HL-60 (cell line): ENCODE data around the gene SARDH.

Experiments used
- GABPA ChIP-seq: IDR thresholded peaks from 2 replicates; pipeline ENCODE4 v1.6.1; 2012; ENCODE audit warnings: low read depth
- POLR2AphosphoS5 ChIP-seq: IDR thresholded peaks from 2 replicates; pipeline ENCODE4 v1.6.1; 2012; ENCODE audit warnings: low read depth
- TF ChIP-seq, protein P1 (sequence below): IDR thresholded peaks from one replicate; pipeline ENCODE4 v1.5.1; 2011; ENCODE audit warnings: low read length, control low read depth, inconsistent platforms; ENCODE audit not compliant: insufficient read depth

DNA sequence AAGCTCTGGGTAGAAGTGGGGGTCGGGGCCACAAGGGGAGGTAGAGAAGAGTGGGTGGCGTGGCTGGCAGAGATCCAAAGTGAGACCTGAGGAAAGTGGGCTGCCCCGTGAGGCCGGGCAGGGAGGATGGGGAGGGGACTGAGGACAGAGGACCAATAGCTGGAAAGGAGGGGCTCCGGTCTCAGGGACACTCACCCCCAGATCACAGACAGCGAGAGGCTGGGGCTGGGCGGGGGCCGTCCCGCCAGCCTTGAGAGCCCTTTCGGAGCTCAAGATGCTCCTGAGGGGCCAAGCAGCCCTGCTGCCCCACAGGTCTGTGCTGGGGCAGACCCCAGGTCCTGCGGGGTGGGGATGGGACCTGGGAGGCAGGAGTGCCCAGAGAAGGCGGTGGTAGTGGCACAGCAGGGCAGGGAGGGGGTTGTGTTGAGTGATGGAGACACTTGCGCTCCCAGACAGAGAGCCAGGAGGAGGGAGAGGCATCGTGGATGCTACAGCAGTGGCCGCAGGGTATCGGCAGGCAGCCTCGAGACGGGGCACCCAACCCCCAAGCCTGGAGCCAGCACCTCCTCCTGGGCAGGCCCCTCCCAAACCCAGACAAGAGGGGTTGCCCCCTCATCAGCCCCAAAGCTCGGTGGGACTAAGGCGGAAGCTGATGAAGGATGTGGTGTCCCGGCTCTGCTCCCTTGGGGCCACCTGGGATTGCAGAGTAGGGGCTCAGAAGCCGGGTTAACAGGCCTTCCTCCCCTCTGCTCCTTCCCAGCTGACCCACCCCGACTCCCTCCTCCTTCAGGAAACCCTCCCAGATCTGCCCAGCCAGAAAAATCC lies 3.4 kb downstream of the SARDH start:
- TF ChIP-seq, protein P1, sequence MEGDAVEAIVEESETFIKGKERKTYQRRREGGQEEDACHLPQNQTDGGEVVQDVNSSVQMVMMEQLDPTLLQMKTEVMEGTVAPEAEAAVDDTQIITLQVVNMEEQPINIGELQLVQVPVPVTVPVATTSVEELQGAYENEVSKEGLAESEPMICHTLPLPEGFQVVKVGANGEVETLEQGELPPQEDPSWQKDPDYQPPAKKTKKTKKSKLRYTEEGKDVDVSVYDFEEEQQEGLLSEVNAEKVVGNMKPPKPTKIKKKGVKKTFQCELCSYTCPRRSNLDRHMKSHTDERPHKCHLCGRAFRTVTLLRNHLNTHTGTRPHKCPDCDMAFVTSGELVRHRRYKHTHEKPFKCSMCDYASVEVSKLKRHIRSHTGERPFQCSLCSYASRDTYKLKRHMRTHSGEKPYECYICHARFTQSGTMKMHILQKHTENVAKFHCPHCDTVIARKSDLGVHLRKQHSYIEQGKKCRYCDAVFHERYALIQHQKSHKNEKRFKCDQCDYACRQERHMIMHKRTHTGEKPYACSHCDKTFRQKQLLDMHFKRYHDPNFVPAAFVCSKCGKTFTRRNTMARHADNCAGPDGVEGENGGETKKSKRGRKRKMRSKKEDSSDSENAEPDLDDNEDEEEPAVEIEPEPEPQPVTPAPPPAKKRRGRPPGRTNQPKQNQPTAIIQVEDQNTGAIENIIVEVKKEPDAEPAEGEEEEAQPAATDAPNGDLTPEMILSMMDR, result no peak
- TF ChIP-seq POLR2AphosphoS5 (no peak), GABPA (no peak)
